Stimulated activated CD4-positive, alpha-beta T cell treated with anti-CD3 and anti-CD28 coated beads, Interleukin-1b, Interleukin-23, amount 100 ng/mL, for 4 hours (primary cell): ENCODE results near the gene SMAD5.
A peak's percentile ranks its signal among the peaks of the same experiment; 100 is the strongest.

Experiments
- DNase-seq, 2 donors: peaks; one replicate each; pipeline ENCODE4 v3.0.0-alpha.2; 2020; ENCODE audit warnings: low read depth in 2 of 2

Gene SMAD5

DNA sequence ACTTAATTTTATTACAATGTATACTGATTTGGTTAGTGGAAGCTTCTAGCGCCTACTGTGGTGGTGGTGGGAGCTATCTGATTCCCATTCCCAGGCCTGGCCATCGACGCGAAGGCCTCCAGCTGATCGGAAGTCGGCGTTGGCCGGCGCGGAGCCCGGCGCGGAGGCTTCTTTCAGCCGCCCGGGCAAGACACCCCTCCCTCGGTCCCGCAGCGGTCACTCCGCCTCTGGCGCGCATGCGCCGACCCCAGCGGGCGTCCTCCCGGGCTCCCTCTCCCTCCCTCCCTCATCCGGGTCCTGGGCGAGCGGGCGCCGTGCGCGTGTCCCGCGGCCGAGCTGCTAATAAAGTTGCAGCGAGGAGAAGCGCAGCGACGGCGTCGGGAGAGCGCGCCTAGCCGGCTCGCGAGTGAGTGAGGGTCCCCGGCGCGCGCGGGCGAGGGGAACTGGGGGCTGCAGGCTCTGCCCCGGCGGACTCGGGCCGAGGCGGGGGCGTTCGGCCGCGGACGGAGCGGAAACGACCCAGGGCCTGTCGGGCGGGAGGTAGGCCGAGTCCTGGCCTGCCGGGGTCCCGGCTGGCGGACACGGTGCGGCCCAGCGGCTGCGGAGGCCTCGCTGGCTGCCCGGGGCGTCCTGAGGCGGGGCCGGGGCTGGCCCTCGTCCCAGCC, at the start of gene SMAD5:
SMAD5 (plus strand) TSS at position 289 of the 665 bp plus-strand sequence. CDS start 20,916 bp downstream, outside the sequence.
- DNase-seq: peak; percentile 50

DNA sequence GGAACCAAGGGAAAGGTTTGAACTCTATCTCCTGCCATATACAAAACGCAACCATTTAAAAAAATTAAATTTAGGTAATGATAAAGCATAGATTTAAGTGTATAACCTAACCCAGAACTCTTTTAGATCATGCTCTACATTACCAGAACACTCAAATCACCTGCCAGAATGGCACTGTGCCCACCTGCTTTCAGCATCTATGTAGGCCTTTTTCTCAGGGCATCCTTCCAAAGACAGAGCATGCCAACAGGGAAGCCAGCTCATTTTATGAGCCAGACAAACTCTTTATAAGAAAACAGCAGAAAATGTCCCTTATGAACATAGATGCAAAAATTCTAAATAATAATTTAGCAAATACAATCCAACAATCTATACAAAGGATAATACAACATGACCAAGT, 47.9 kb upstream of the SMAD5 start:
- DNase-seq: no peak

DNA sequence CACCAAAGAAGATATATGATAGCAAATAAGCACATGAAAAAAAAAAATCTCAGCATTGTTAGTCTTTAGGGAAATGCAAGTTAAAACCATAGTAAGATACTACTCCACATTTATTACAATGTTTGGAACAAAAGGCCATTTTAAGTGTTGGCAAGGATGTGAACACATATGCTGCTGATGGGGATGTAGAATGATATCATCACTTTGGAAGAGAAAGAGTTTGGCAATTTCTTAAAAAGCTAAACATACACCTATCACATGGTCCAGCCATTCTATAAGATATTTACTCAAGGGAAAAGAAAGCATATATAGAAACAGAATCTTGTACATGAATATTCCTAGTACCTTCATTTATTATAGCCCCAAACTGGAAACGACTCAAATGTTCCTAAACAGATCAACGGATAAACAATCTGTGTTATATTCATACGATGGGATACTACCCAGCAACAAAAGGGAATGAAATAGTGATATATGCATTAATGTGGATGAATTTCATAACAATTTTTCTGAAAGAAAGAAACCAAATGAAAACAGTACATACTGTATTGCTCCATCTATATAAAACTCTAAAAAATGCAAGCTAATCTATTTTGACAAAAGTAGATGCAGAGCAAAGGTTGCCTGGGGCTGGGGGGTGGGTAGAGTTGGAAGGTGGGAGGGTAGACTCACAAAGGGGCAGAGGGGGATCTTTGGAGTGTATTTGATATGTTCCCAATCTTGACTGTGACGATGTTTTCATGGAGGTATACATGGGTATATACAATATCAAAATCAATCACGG, 45.7 kb upstream of the SMAD5 start:
- no peak for DNase-seq

DNA sequence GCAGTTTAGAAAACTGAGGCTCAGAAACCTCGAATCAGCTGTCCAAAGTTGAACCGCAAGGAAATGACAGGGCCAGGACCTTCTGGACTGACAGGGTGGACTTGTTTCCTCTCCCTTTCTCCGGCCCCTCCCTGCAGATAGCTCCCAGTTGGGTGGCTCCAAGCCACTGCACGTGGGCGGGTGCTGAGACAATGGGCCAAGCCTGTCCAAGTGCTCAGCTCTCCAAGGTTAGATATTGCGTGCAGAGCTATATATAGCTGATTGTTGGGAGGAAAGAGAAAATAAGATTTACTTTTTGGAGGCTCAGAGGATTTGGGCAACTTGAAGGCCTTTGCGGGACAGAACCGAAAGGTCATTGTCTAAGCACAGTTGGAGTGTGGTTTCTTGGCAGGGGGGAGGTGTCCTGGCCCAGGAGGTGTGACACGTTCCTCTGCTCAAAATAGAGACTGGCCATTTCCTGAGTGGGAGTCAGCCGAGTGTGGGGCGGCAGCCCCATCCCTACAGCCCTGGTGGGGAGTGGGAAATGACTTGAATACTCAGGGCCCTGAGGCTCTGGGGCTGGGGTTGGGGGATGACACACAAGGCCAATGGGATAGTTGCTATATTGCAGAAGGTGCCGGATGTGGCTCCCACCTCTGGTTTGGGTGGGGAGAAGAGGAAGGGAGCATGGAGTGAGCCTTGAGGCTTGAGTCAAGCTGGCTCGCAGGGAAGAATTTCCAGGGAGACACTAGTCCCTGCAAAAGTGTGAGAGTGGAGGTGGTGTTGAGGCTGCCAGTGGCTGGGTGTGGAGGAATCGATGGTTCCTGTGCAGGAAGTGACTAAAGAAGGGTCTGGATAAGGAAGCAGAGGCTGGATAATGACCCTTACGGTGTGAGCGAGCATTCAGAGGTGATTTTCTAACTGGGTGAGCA, 44.4 kb upstream of the SMAD5 start:
- DNase-seq: no peak

DNA sequence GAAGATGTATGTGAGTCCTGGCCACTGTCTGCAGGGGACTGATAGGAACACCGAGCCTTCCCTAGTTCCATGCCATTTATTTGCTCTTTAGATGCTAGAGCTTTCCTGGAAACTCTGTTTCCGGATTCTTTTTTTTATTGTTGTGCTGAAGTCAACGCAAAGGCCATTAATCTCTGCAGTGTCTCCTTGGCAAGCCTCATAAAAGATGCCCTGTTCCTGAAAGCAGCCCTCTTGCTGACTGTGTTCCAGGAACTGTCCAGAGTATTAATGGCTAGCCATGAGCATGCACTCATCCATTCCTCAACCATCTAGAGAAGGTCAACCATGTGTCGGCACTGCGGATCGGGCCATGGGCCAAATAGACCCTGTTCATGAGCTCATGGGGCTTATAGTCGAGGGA, 42.9 kb upstream of the SMAD5 start:
- no peak for DNase-seq

DNA sequence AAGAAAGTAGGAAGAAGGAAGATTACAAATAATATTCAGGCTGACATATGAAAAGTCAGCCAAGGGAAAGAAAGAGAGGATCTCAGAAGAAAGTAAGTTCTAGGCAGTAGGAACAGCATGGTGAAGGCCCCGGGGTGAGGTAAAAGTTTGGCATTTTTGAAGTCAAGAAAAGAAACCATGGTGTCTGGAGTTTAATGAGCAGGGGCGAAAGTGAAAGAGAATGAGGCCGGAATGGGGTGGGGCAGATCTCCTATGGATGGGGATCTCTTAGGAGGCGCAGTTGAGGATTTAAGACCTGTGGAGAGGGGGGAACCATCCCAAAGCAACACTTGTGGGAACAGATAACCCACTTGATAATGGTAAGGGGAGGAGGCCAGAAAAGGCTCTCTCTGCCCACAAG, 42.3 kb upstream of the SMAD5 start:
- no peak for DNase-seq

DNA sequence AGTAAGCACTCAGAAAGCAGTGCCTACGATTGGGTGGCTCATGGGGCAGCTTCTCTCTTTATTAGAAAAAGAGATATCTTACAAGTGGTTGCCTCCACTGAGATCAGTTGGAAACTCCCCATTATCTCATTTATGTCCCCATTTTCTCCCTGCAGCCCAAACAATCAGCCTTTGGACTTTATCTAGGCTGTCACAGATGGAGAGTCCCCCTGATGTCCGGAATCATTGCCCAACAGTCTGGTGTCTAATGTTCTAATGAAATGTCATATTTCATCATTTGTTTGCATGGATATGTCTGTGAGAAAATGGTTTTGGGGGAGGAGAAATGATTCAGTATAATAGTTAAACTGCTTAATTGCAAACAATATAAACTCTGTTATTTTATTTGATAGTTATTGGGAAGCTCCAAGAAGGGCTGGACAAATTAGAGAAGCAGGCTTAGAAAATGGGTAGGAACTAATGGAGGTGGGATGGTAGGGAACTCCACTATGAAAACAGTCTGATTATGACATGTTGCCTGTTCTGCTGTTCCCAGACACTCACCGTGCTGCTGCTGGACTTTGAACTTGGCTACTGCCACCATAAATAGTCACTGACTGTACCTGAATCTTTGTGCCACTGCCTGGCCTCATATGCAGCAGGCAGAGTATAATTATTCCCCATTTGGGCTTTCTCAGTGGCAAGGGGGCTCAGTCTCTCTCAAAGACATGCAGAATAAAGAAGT, 38.3 kb upstream of the SMAD5 start:
- DNase-seq: no peak

DNA sequence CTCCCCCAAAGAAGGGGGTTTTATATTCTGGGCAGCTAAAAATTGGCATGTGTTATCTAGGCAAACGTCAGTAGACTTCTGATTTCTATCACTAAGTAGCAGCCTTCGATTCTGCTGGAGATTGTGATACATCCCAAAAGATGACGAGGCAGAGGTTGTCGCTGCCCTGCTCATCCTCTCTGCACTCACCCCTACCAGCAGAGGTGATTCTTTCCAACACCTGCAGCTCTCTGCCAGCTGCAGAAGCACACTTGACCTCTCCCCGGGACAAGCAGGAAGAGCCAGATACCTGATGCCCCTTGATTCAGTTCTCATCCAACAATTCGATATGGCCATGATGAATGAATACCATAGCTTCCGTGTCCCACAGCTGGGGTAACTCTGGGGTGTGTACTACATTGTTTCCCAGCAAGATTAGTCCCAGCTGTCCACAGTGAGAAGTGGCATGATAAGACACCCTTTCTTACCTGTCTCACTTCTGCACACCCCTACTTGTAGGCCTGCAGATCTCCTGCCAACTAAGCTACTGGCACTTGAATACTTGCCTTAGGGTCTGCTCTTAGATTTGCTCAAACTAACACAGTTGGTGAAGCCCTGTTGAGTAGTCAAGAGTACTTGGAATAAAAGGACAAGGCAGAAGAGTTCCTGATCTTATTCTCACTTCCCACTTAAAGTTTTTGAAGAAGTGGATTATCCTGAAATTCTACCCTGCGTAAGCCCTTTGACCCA, 37.6 kb upstream of the SMAD5 start:
- no peak for DNase-seq

DNA sequence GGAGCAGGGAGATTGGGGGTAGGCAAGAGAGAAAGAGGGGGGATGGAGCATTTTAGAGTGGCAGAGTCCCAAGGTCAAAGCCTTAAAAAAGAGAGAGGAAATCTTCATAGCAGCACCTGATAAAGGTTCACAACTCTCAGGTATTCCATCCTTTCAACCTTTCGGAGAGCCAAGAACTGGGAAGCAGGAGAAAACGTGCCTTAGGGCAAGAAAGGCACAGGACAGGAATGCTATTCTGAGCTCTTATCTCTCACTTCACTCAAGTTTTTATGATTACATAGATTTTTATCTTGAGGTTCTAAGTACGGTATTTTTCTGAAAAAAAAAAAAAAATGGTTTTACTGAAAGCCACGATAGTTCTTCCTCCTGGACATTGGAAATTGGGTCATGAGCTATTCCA, 34.5 kb upstream of the SMAD5 start:
- no peak for DNase-seq

DNA sequence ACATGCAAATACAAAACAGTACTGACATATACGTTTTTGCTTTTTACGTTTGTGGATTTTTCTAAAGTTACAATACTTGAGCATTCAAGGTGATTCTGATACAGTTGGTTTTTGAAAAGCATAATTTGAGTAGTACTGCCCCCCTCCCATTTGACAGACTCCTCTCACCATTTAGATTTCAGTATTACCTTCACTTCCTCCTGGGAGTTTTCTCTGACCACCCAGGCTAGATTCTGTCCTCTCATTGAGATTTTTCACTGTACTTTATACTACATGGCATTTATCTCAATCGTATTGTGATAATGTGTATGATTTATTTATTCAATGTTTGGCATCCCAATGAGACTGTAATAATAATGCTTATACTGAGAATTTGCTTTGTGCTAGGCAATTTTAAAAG, 32.8 kb upstream of the SMAD5 start:
- DNase-seq: no peak

DNA sequence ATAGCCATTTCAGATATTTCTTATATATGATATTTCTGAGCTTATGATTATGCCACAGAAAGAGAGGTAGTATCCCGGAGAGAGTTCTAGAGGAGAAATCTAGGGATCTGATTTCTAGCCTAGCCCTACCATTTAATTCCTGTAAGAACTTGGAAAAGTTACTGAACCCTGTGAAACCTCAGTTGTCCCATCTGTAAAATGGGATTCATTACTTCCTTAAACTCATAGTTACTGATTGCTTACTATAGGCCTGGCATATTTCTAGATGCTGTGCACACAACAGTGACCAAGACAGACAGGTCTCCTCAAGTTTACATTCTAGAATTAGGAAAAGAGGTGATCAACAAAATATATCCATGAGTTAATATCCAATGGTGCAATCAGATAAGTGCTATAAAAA, 30.8 kb upstream of the SMAD5 start:
- no peak for DNase-seq

DNA sequence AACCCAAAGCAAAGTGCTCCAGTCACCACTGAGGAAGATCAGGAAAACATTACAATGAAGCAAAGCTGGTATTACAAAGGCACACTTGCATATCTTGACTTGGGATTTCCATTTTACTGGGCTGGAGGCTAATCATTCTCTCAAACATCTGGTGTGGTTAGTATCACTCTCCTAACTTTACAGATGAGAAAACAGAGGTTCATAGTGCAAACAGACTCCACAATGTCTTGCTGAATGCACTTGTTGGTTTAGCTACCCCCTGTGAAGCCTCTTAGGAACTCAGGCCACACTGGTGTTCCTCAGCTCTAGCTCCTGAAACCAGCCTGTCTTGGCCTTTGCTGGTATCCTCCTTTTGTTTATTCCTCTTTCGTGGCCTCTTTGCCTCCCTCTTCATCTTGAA, 29.5 kb upstream of the SMAD5 start:
- DNase-seq: no peak

DNA sequence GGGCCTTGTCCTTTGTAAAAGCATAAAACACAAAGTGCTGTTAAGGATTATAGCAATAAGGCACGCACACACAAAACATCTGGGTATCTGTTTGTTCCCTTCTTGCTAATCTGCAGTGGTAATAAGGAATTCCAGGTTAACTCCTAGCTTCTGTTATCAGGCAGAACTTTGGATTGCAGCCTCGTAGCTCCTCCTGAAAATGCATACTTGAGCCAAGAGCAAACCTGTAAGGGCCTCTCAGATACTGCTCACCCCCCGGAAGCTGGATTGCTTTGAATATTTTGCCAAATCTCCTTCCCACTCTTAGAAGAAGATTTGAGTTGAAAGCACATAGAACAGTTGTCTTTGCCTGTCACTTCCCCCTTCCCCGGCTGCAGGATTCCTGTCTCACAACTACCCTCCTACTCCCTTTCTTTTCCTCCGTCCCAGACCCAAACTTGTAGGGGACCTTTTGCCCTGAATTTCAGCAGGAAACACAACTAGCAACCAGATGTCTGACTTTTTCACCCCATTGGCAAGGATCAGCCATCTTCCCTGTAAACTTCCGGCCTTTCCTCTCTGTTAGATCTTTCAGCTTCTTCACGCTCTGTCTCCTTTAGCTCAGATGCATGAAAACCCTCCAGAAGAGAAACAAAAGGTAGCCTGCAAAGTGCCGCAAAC, 28.2 kb upstream of the SMAD5 start:
- DNase-seq: no peak

DNA sequence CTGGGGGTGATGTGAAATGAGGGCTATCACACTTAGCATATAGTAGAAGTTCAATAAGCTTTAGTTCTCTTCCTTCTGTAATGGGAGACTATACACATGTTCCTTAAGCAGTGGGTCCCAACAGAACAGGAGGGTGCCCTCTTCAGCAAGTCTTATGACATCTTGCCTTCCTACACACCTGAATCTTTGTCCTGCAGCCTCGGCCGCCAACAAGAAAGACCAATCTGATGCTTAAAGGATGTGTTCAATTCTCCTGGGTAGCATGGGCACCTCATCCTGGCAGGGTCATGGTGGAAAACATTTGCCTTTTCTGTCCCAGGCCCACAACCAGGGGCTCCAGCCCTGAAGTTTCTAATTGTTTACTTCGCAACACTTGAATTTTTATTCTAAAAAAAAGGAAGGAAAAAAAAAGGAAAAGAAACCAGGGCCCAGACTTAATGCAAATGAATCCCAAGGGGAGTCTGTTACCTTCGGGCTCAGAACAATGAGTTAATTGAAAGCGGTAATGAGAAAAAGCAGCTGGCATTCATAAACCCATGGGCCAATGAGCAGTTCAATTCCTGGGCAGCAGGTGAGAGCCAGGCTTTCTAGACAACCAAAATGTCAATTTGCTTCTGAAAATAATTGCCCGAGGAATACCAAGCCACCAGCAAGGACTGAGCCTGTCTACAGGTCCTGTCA, 26.2 kb upstream of the SMAD5 start:
- DNase-seq: no peak

DNA sequence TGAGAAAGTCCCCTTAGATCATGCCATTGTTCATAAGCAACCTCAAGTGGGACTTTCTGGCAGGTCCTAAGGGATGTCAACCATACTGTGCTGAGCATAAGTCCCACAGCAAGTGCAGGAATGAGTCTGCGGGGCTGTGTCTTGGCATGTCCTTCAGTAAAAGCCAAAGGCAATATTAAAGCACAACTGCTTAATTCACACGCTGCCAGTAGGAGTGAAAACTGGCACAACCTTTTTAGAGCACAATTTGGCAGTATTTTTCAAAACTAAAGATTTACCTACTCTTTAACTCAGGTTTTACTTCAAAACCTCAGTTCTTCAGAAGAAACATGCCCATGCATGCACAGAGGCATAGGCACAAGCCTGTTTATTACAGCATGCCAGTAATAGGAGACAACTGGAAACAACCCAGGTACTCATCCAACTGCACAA, 24.4 kb upstream of the SMAD5 start:
- DNase-seq: no peak

DNA sequence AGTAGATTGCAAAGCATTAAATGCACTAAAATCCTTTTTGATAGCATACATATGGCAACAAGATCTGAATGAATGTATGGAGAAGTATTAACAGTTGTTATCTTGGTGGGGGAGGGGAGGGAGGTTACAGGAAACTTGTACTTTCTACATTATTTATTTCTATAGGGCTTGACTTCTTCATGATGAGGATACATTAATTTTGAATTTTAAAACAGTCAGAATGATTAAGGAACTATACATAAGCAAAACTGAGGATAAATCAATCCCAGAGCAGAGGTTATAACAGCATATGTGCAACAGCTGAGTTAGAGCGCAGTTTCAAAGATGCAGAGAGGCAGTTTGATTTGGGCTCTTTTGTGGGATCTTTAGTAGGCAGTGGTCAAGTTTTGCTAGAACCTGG, 23.9 kb upstream of the SMAD5 start:
- no peak for DNase-seq

DNA sequence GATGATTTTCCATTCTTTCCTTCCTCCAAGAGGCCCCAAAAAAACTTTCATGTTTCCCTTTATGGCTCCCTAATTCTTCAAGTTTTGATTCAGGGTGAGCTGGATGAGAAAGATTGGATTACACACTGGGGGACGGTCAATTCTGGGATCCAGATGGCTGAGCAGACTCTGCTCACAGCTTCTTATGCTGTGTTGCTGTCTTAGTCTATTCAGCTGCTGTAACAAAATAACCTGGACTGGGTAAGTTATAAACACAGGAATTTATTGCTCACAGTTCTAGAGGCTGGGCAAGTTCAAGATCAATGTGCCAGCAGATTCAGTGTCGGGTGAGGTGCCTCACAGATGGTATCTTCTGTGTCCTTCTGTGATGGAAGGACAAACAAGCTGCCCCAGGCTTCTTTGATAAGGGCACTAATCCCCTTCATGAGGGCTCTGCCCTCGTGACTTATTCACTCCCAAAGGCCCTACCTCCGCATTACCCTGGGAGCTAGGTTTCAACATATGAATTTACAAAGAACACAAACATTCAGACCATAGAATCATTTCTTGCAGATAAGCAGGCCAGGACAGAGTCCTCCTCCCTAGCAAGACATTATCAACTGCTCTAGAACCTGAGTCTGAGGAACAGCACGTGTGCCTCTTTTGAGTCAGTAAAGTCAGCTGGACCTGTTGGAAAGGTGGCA, 23.1 kb upstream of the SMAD5 start:
- DNase-seq: no peak

DNA sequence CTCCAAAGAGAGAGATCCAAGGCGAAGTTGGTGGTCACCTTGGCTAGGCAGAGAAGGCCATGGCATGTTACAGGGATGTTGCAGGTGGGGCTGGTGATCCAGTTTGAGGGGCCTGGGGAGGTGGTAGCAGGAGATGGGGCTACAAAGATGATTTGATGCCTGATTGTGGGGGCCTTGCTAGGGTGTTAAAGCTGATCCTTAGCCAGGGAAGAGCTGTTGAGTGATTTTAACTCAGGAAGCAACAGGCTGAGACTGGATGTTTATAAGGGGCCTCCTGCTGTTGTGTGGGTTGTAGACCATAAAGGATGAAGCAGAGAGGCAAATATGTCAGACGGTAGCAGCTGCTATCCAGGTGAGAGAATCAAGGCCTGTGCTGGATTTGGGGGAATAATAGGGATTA, 19.0 kb upstream of the SMAD5 start:
- no peak for DNase-seq

DNA sequence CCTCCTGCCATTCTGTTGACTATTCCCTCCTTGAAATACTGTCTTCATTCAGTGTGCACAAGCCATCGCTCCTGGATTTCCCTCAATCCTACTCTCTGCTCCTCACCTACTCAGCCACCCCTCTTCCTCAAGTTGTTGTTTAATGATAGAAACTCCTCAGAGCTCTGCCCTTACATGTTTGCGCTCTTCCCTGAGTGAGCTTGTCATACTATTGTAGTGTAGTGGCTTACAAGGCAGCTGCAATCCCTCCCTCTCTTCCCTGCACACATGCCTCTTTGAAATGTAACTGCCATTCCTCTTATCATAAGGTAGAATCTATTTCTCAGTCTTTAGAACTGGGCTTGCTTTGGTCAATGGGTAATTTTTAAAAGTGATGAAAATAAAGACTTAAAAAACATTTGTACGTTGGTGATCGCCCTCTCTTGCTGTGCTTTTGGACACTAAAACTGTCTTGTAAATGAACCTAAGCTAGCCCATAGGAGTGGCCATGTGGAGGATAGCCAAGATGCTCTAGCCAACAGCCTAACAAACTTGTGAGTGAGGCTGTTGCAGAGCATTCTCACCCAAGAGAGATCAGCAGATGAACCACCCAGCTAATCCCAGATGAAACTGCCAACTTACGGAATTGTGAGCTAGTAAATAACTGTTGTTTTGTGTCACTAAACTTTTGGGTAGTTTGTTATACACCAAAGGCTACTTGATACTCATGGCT, 18.1 kb upstream of the SMAD5 start:
- no peak for DNase-seq
